Heart left ventricle (tissue), 16 donors: Measurements from ENCODE around the gene NFIX. TPM values are rescaled to one million over a fixed set of nuclear protein-coding genes. Genes with fewer than 3 reads are reported as not detected.

Source experiments
- ATAC-seq, 4 donors: fragments of 200-7000 bp; cut with Tn5 transposase; one replicate each; pipeline ENCODE4 v1.9.1; 2020 to 2022; ENCODE audit warnings: moderate library complexity in 4 of 4, mild to moderate bottlenecking in 3 of 4, moderate number of reproducible peaks in 1 of 4
- DNase-seq, 5 donors: peaks; one replicate each; pipeline ENCODE4 v3.0.0-alpha.2; 2020
- H3K27ac ChIP-seq, 12 donors: fragments of 200-600 bp; sonication (generic) in 4 of 12; one replicate each; pipeline versions ENCODE4 v1.5.0 to v1.8.0; 2016 to 2022; ENCODE audit warnings: mild to moderate bottlenecking in 2 of 12
- H3K27me3 ChIP-seq, 9 donors: fragments of 200-600 bp; sonication (generic) in 2 of 9; one replicate each; pipeline versions ENCODE4 v1.5.1 to v1.8.0; 2016 to 2022; ENCODE audit warnings: mild to moderate bottlenecking in 3 of 9
- H3K36me3 ChIP-seq, 9 donors: fragments of 200-600 bp; sonication (generic) in 2 of 9; one replicate each; pipeline versions ENCODE4 v1.5.0 to v1.8.0; 2018 to 2022; ENCODE audit warnings: mild to moderate bottlenecking in 2 of 9
- H3K4me1 ChIP-seq, 12 donors: fragments of 200-600 bp; sonication (generic) in 4 of 12; one replicate each; pipeline versions ENCODE4 v1.5.0 to v1.8.0; 2016 to 2022; ENCODE audit warnings: mild to moderate bottlenecking in 3 of 12
- H3K4me3 ChIP-seq, 12 donors: fragments of 200-600 bp; sonication (generic) in 4 of 12; one replicate each; pipeline versions ENCODE4 v1.5.0 to v1.8.0; 2017 to 2022; ENCODE audit warnings: mild to moderate bottlenecking in 9 of 12, moderate library complexity in 4 of 12
- H3K9me3 ChIP-seq, 12 donors: fragments of 200-600 bp; sonication (generic) in 4 of 12; one replicate each; pipeline versions ENCODE4 v1.5.0 to v1.8.0; 2016 to 2022; ENCODE audit warnings: mild to moderate bottlenecking in 1 of 12
- CTCF ChIP-seq, 12 donors: fragments of 200-600 bp; sonication (generic) in 4 of 12; IDR thresholded peaks; one replicate each; pipeline versions ENCODE4 v1.5.0 to v1.8.0; 2018 to 2022; ENCODE audit warnings: antibody characterized with exemption in 12 of 12, mild to moderate bottlenecking in 5 of 12
- POLR2A ChIP-seq, 2 donors: fragments of 450-650 bp; IDR thresholded peaks; one replicate each; pipeline ENCODE4 v1.6.1; 2017; ENCODE audit warnings: antibody characterized with exemption in 2 of 2, mild to moderate bottlenecking in 2 of 2, moderate library complexity in 2 of 2
- WGBS, 4 donors: extraction: QIAGEN DNeasy Blood & Tissue Kit in 2 of 4; methylation state at CpG; one replicate each; pipeline versions ENCODE4 v1.1.5 to v1.1.7; 2013 to 2018; 5-methylcytosine and 5-hydroxymethylcytosine counted together
- intact Hi-C, 10 donors: fragments of 100-400 bp; cut with DNase I; formaldehyde crosslinking; loops; one replicate each; pipeline versions ENCODE4 v1.11.1 to v1.14.2; 2022
- polyA plus RNA-seq, 2 donors: library from polyadenylated mRNA; stranded (reverse); fragments of 200-250 nt; gene quantifications; one replicate each; pipeline ENCODE4 v1.2.3, GENCODE V29; 2013
- total RNA-seq, 9 donors: library from RNA; depleted of rRNA in 2 of 9; stranded (reverse); fragments of >200 nt in 2 of 9; fragmentation: NEBNext Ultra II Directional in 3 of 9; extraction: Animal tissue kit (Norgen Biotek cat#: 25700) in 3 of 9; gene quantifications; one replicate each; pipeline versions ENCODE4 v1.1.0 to v1.2.4, GENCODE V29; 2016 to 2023
- donor health status: ischemic (EF 13 %, LVEDD 7.1; RV severe dilation, severe dysfunction).
- donor health status: healthy with polysubstance abuse.
- donor health status: DM: no; HTN: yes; CAD: no.
- donor health status: DM: no; HTN: no; CAD: no.
- donor health status: ischemic (EF 25% LVEDD 6.9; RV normal size, moderate dysfunction).
- donor health status: ischemic (EF 25% LVEDD 5.7; RV mildly dilated, moderate dysfunction).
- donor health status: healthy.
- donor health status: DM: yes; HTN: yes; CAD: no.
- donor health status: ischemic (EF 35%, LVEDD 5.7; RV mildly dilated, moderate dysfunction).
- donor health status: nonischemic (EF 11% LVEDD 7.7; RV severe dilation, severe dysfunction).
- donor health status: DM: yes; HTN: yes; CAD: no.
- donor health status: PGD.
- donor health status: ischemic (EF 29% LVEDD 5.4; RV normal size, mild dysfunction).
- donor health status: nonischemic (EF 23%, LVEDD 6.1; RV moderate dilation, normal function).

Gene NFIX
- total and polyA plus RNA-seq, 11 donors = 42.1 to 147 (median 107) TPM

GRCh38 chr19:13054626-13055212 lies 59.4 kb downstream of the NFIX start:
- Histone ChIP-seq H3K4me1 (peaks cover 35 to 100% (median 99%) of the 10 kb centered on the region in 12 donors), H3K9me3 (no peaks in the 10 kb centered on the region), H3K27ac (peak overlapping the region; percentile 90 to 99 (median 97)), H3K36me3 (no peaks in the 10 kb centered on the region), H3K27me3 (no peaks in the 10 kb centered on the region), H3K4me3 (peak overlapping the region in 3 of 12 donors; percentile 21 to 29 (median 23))
- TF ChIP-seq POLR2A (IDR thresholded peaks at IDR 0.05) (no peak), CTCF (IDR thresholded peaks at IDR 0.05) (no peak)
- ATAC-seq (peak in 2 of 4 donors; percentile 10), DNase-seq (no peak)
- intact Hi-C loops = loop anchor here in 4 of 10 donors (2.0 to 5.0 kb wide), 3 partner anchors 18 to 57 kb away; partner anchors contain the start of gene NFIX (in 1 of the 4)
- WGBS, 4 donors = 21 to 30% (median 23%) methylated on average over 11 of the region's 11 CpGs

- TF ChIP-seq CTCF (IDR thresholded peaks at IDR 0.05) (peak in 3 of 12 donors; percentile 14 to 31 (median 31)), POLR2A (IDR thresholded peaks at IDR 0.05) (no peak)
- Histone ChIP-seq H3K4me3 (peak overlapping the region in 10 of 12 donors; percentile 4 to 37 (median 16)), H3K4me1 (peaks cover 35 to 100% (median 100%) of the 10 kb centered on the region in 12 donors), H3K27ac (peak overlapping the region; percentile 90 to 99 (median 97)), H3K27me3 (no peaks in the 10 kb centered on the region), H3K9me3 (no peaks in the 10 kb centered on the region), H3K36me3 (no peaks in the 10 kb centered on the region)
- ATAC-seq (peak; percentile 23 to 62 (median 57)), DNase-seq (peak; percentile 83 to 90 (median 88))
- intact Hi-C loops = loop anchor here in 4 of 10 donors (2.0 to 5.0 kb wide), 3 partner anchors 19 to 58 kb away; partner anchors contain the start of gene NFIX (in 1 of the 4)
- 15 to 22% (median 16%) methylated on average over 16 to 29 of the region's 29 CpGs for WGBS, 4 donors
Measured at GRCh38 chr19:13055213-13056051, 60.2 kb downstream of the NFIX start.

- Histone ChIP-seq H3K4me1 (peaks cover 33 to 100% (median 100%) of the 10 kb centered on the region in 12 donors), H3K9me3 (no peaks in the 10 kb centered on the region), H3K4me3 (peak overlapping the region in 10 of 12 donors; percentile 4 to 37 (median 16)), H3K27ac (peak overlapping the region; percentile 90 to 99 (median 97)), H3K36me3 (no peaks in the 10 kb centered on the region), H3K27me3 (no peaks in the 10 kb centered on the region)
- ATAC-seq (peak in 1 of 4 donors; percentile 4), DNase-seq (peak in 4 of 5 donors; percentile 66 to 71 (median 70))
- WGBS, 4 donors = 36 to 56% (median 50%) methylated on average over 6 to 17 of the region's 17 CpGs
- intact Hi-C loops = loop anchor here in 3 of 10 donors (5.0 kb wide), 2 partner anchors 36 to 59 kb away; partner anchors contain the start of gene NFIX (in 1 of the 3)
- peak in 1 of 2 donors; percentile 53 for TF ChIP-seq POLR2A (IDR thresholded peaks at IDR 0.05)
- no peak for TF ChIP-seq CTCF (IDR thresholded peaks at IDR 0.05)
Measured at GRCh38 chr19:13056052-13056660, 60.9 kb downstream of the NFIX start.
